Adipocyte (in vitro differentiated cells): ENCODE results near the gene PGAP1.
A peak's percentile ranks its signal among the peaks of the same experiment; 100 is the strongest.

ENCODE experiments used
- DNase-seq: peaks from one replicate; pipeline ENCODE4 v3.0.0-alpha.2; 2015; ENCODE audit warnings: low read depth
- H3K27me3 ChIP-seq: replicated peaks from 2 replicates; pipeline ENCODE4 v1.7.0; 2013; ENCODE audit warnings: mild to moderate bottlenecking, low read length, moderate library complexity; ENCODE audit not compliant: control insufficient read depth, insufficient read depth
- H3K36me3 ChIP-seq: 2 replicates; pipeline ENCODE4 v1.7.0; 2013; ENCODE audit warnings: low read length, mild to moderate bottlenecking, moderate library complexity; ENCODE audit not compliant: control insufficient read depth, insufficient read depth, severe bottlenecking
- H3K4me1 ChIP-seq: 2 replicates; pipeline ENCODE4 v1.7.0; 2013; ENCODE audit warnings: mild to moderate bottlenecking, low read length, moderate library complexity; ENCODE audit not compliant: control insufficient read depth, insufficient read depth
- H3K4me3 ChIP-seq: 2 replicates; pipeline ENCODE4 v1.7.0; 2013; ENCODE audit warnings: mild to moderate bottlenecking, low read length, moderate library complexity
- H3K9ac ChIP-seq: 2 replicates; pipeline ENCODE4 v1.7.0; 2013; ENCODE audit warnings: mild to moderate bottlenecking, low read length, moderate library complexity
- H3K9me3 ChIP-seq: 2 replicates; pipeline ENCODE4 v1.7.0; 2013; ENCODE audit warnings: mild to moderate bottlenecking, low read length, moderate library complexity; ENCODE audit not compliant: control insufficient read depth

The PGAP1 gene

GRCh38 chr2:196949116-196949515 lies 22.6 kb upstream of the PGAP1 start:
- DNase-seq = no peak
- Histone ChIP-seq H3K4me1 (no peaks in the 10 kb centered on the region), H3K9ac (no peak overlapping the region), H3K9me3 (no peaks in the 10 kb centered on the region), H3K36me3 (no peaks in the 10 kb centered on the region), H3K27me3 (no peaks in the 10 kb centered on the region), H3K4me3 (no peak overlapping the region)

GRCh38 chr2:196944570-196944969 lies 18.1 kb upstream of the PGAP1 start:
- Histone ChIP-seq H3K4me1 (no peaks in the 10 kb centered on the region), H3K36me3 (no peaks in the 10 kb centered on the region), H3K9ac (no peak overlapping the region), H3K9me3 (no peaks in the 10 kb centered on the region), H3K4me3 (no peak overlapping the region), H3K27me3 (no peaks in the 10 kb centered on the region)
- DNase-seq = no peak

GRCh38 chr2:196941398-196942078 lies 15.0 kb upstream of the PGAP1 start:
- no peak for DNase-seq
- H3K36me3 ChIP-seq = no peaks in the 10 kb centered on the region
- H3K4me3 ChIP-seq = no peak overlapping the region
- no peaks in the 10 kb centered on the region for H3K27me3 ChIP-seq
- H3K9me3 ChIP-seq = no peaks in the 10 kb centered on the region
- H3K4me1 ChIP-seq = no peaks in the 10 kb centered on the region
- no peak overlapping the region for H3K9ac ChIP-seq

- no peaks in the 10 kb centered on the region for H3K9me3 ChIP-seq
- H3K9ac ChIP-seq = no peak overlapping the region
- H3K4me1 ChIP-seq = no peaks in the 10 kb centered on the region
- peak; percentile 35 for DNase-seq
- H3K27me3 ChIP-seq = no peaks in the 10 kb centered on the region
- H3K36me3 ChIP-seq = no peaks in the 10 kb centered on the region
- no peak overlapping the region for H3K4me3 ChIP-seq
Observed at GRCh38 chr2:196939371-196939770, 12.9 kb upstream of the PGAP1 start.

GRCh38 chr2:196935432-196935831 lies 8.9 kb upstream of the PGAP1 start:
- DNase-seq = no peak
- H3K36me3 ChIP-seq = no peaks in the 10 kb centered on the region
- H3K27me3 ChIP-seq = no peaks in the 10 kb centered on the region
- no peak overlapping the region for H3K4me3 ChIP-seq
- H3K4me1 ChIP-seq = no peaks in the 10 kb centered on the region
- no peak overlapping the region for H3K9ac ChIP-seq
- H3K9me3 ChIP-seq = no peaks in the 10 kb centered on the region

GRCh38 chr2:196934672-196935071 lies 8.2 kb upstream of the PGAP1 start:
- Histone ChIP-seq H3K9me3 (no peaks in the 10 kb centered on the region), H3K4me3 (no peak overlapping the region), H3K36me3 (no peaks in the 10 kb centered on the region), H3K4me1 (no peaks in the 10 kb centered on the region), H3K9ac (no peak overlapping the region), H3K27me3 (no peaks in the 10 kb centered on the region)
- no peak for DNase-seq

- Histone ChIP-seq H3K27me3 (no peaks in the 10 kb centered on the region), H3K9ac (no peak overlapping the region), H3K4me1 (peaks cover 6% of the 10 kb centered on the region), H3K9me3 (no peaks in the 10 kb centered on the region), H3K4me3 (no peak overlapping the region), H3K36me3 (no peaks in the 10 kb centered on the region)
- no peak for DNase-seq
Observed at GRCh38 chr2:196931555-196931954, 5.0 kb upstream of the PGAP1 start.

- no peaks in the 10 kb centered on the region for H3K9me3 ChIP-seq
- H3K9ac ChIP-seq = peak overlapping the region; percentile 88
- no peaks in the 10 kb centered on the region for H3K36me3 ChIP-seq
- peak; percentile 62 for DNase-seq
- peak overlapping the region; percentile 90 for H3K4me3 ChIP-seq
- peaks cover 11% of the 10 kb centered on the region for H3K4me1 ChIP-seq
- H3K27me3 ChIP-seq = no peaks in the 10 kb centered on the region
Observed at GRCh38 chr2:196927376-196928225, 1.1 kb upstream of the PGAP1 start.

- Histone ChIP-seq H3K27me3 (no peaks in the 10 kb centered on the region), H3K4me1 (peaks cover 11% of the 10 kb centered on the region), H3K9me3 (no peaks in the 10 kb centered on the region), H3K36me3 (no peaks in the 10 kb centered on the region), H3K9ac (peak overlapping the region; percentile 88), H3K4me3 (peak overlapping the region; percentile 90)
- DNase-seq = peak; percentile 79
Observed at GRCh38 chr2:196925768-196926561, 542 bp downstream of the PGAP1 start.

- Histone ChIP-seq H3K9me3 (no peaks in the 10 kb centered on the region), H3K9ac (peak overlapping the region; percentile 88), H3K4me1 (peaks cover 11% of the 10 kb centered on the region), H3K27me3 (no peaks in the 10 kb centered on the region), H3K4me3 (peak overlapping the region; percentile 90), H3K36me3 (no peaks in the 10 kb centered on the region)
- DNase-seq = peak; percentile 66
Observed at GRCh38 chr2:196925051-196925767, 1.3 kb downstream of the PGAP1 start.
